Fibroblast of lung (primary cell): ENCODE results near the gene SLIT3. TPM values are rescaled to one million over a fixed set of nuclear protein-coding genes. Genes with fewer than 3 reads are reported as not detected.

Experiments
- DNase-seq, 2 donors: peaks; one replicate each; pipeline versions ENCODE4 v3.0.0 to v3.0.0-alpha.2; 2010; ENCODE audit warnings: low read depth in 2 of 2
- H2AFZ ChIP-seq: 2 replicates; pipeline ENCODE4 v1.5.1; 2012; ENCODE audit warnings: low read length, control low read depth, inconsistent platforms
- H3K27ac ChIP-seq: 2 replicates; pipeline ENCODE4 v1.5.1; 2011; ENCODE audit warnings: low read length, control low read depth; ENCODE audit not compliant: insufficient read depth
- H3K27me3 ChIP-seq: 2 replicates; pipeline ENCODE4 v1.5.1; 2011; ENCODE audit warnings: mild to moderate bottlenecking, low read length; ENCODE audit not compliant: control insufficient read depth, insufficient read depth
- H3K36me3 ChIP-seq: 2 replicates; pipeline ENCODE4 v1.5.1; 2011; ENCODE audit warnings: low read length; ENCODE audit not compliant: control insufficient read depth, insufficient read depth
- H3K4me1 ChIP-seq: 2 replicates; pipeline ENCODE4 v1.5.1; 2011; ENCODE audit warnings: low read length; ENCODE audit not compliant: control insufficient read depth, insufficient read depth; ENCODE audit errors: extremely low read depth
- H3K4me2 ChIP-seq: 2 replicates; pipeline ENCODE4 v1.5.1; 2011; ENCODE audit warnings: low read length, control low read depth; ENCODE audit not compliant: insufficient read depth; ENCODE audit errors: extremely low read depth
- H3K4me3 ChIP-seq, 4 experiments: fragments of 200-600 bp in 1 of 4; sonication (generic) in 1 of 4; replicated peaks in 1 of 4; 2 replicates each; pipeline ENCODE4 v1.5.1; 2011 to 2016; ENCODE audit warnings: low read length in 4 of 4, low read depth in 3 of 4, mild to moderate bottlenecking in 3 of 4, control low read depth in 2 of 4, inconsistent platforms in 1 of 4, mixed read lengths in 1 of 4; ENCODE audit not compliant: insufficient read depth in 1 of 4; ENCODE audit errors: control extremely low read depth in 1 of 4
- H3K79me2 ChIP-seq: 2 replicates; pipeline ENCODE4 v1.5.1; 2012; ENCODE audit warnings: mild to moderate bottlenecking, low read length, inconsistent platforms; ENCODE audit not compliant: control insufficient read depth, insufficient read depth
- H3K9ac ChIP-seq: 2 replicates; pipeline ENCODE4 v1.5.1; 2011; ENCODE audit warnings: mild to moderate bottlenecking, low read length, control low read depth; ENCODE audit not compliant: insufficient read depth
- H3K9me3 ChIP-seq: 2 replicates; pipeline ENCODE4 v1.5.1; 2012; ENCODE audit warnings: low read depth, low read length; ENCODE audit not compliant: control insufficient read depth, insufficient read depth
- H4K20me1 ChIP-seq: 2 replicates; pipeline ENCODE4 v1.5.1; 2011; ENCODE audit warnings: low read length; ENCODE audit not compliant: control insufficient read depth, insufficient read depth; ENCODE audit errors: extremely low read depth
- CTCF ChIP-seq, 2 donors: IDR thresholded peaks in 1 of 2; conservative IDR thresholded peaks in 1 of 2; 1 replicate in 1 of 2; 2 replicates in 1 of 2; pipeline ENCODE4 v1.5.1; 2011 to 2012; ENCODE audit warnings: low read length in 2 of 2, control low read depth in 1 of 2, inconsistent platforms in 1 of 2, low read depth in 1 of 2, mild to moderate bottlenecking in 1 of 2
- EZH2 ChIP-seq: IDR thresholded peaks from 2 replicates; pipeline ENCODE4 v1.5.1; 2012; ENCODE audit warnings: low read length, control low read depth, mild to moderate bottlenecking; ENCODE audit errors: missing control alignments
- polyA plus RNA-seq, 2 donors: library from polyadenylated mRNA; depleted of rRNA in 1 of 2; stranded (reverse) in 1 of 2; unstranded in 1 of 2; fragments of >200 nt; gene quantifications; 2 replicates each; pipeline ENCODE4 v1.2.1, GENCODE V29; 2011 to 2012; ENCODE audit warnings: missing spikeins in 1 of 2
- total RNA-seq: library from RNA; depleted of rRNA; stranded (reverse); fragments of >200 nt; gene quantifications from 2 replicates; pipeline ENCODE4 v1.2.1, GENCODE V29; 2014

Gene SLIT3
- total and polyA plus RNA-seq, 2 donors (not counting 1 experiment from before 2014, with no cell fraction given): 1.6 to 4.6 TPM

DNA sequence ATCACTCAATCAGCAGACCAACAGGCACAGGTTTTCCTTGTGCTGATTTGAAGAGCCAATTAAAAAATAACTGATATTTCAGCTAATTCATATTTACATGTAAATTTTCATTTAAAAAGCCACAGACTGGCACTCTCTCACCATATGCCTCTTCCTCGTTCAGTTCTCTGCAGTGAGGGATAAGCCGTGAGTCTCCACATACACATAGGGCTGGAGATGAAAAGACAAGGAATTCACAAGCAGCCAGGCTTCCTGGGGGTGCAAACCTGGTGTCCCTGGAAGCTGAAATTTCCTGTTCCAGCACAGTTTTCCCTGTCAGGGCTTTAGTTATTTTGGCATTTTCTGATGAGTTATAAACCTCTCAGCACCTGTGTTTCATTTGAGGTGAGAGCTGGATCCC lies 397.9 kb downstream of the SLIT3 start:
- Histone ChIP-seq H3K79me2 (no peaks in the 10 kb centered on the region), H3K27me3 (no peaks in the 10 kb centered on the region), H3K4me3 (no peak overlapping the region), H2AFZ (no peak overlapping the region), H4K20me1 (no peaks in the 10 kb centered on the region), H3K4me1 (no peaks in the 10 kb centered on the region), H3K9ac (no peak overlapping the region), H3K4me2 (no peak overlapping the region), H3K27ac (no peak overlapping the region), H3K9me3 (no peaks in the 10 kb centered on the region), H3K36me3 (no peaks in the 10 kb centered on the region)
- DNase-seq: no peak
- TF ChIP-seq CTCF (conservative IDR thresholded peaks at IDR 0.05 in 1 of 2, IDR thresholded peaks at IDR 0.05 in 1 of 2; ENCODE audit: low read depth in 1 of 2, low read length in 2 of 2) (no peak), EZH2 (no peak)

DNA sequence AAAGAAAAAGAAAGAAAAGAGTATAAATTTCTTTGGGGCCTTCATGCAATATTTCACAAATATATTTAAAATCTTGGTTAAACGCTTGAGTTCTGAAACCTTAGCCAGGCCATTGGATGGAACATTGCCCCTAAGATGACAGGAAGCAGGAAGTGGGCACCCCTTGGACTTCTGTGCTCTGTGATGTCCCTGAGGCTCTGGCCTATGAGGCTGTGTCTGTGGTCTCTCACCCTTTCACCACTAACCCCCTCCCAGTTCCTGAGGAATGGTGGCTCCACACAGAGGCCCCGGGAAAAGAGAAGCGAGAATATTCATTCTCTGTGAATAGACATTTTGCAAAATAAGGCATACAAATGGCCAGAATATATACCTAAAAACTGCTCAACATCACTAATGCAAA lies 401.3 kb downstream of the SLIT3 start:
- Histone ChIP-seq H4K20me1 (no peaks in the 10 kb centered on the region), H3K27ac (no peak overlapping the region), H3K4me3 (no peak overlapping the region), H3K4me2 (no peak overlapping the region), H3K9me3 (no peaks in the 10 kb centered on the region), H2AFZ (no peak overlapping the region), H3K27me3 (no peaks in the 10 kb centered on the region), H3K9ac (no peak overlapping the region), H3K36me3 (no peaks in the 10 kb centered on the region), H3K79me2 (no peaks in the 10 kb centered on the region), H3K4me1 (no peaks in the 10 kb centered on the region)
- no peak for DNase-seq
- TF ChIP-seq EZH2 (no peak), CTCF (conservative IDR thresholded peaks at IDR 0.05 in 1 of 2, IDR thresholded peaks at IDR 0.05 in 1 of 2; ENCODE audit: low read depth in 1 of 2, low read length in 2 of 2) (no peak)

DNA sequence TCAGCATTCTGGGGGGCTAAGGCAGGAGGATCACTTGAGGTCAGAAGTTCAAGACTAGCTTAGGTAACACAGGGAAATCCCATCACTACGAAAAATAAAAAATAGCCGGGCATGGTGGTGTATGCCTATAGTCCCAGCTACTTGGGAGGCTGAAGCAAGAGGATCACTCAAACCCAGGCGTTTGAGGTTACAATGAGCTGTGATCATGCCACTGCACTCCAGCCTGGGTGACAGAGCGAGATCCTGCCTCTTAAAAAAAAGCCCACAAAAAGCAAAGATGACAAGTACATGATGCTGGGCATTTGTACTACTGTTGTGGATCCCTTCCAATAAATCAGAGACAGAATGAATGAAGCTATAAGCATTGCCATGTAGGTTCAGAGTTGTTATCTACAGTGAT lies 401.7 kb downstream of the SLIT3 start:
- no peak for DNase-seq
- Histone ChIP-seq H3K79me2 (no peaks in the 10 kb centered on the region), H3K27ac (no peak overlapping the region), H3K27me3 (no peaks in the 10 kb centered on the region), H4K20me1 (no peaks in the 10 kb centered on the region), H3K9me3 (no peaks in the 10 kb centered on the region), H3K4me2 (no peak overlapping the region), H3K4me3 (no peak overlapping the region), H3K36me3 (no peaks in the 10 kb centered on the region), H3K9ac (no peak overlapping the region), H2AFZ (no peak overlapping the region), H3K4me1 (no peaks in the 10 kb centered on the region)
- TF ChIP-seq EZH2 (no peak), CTCF (conservative IDR thresholded peaks at IDR 0.05 in 1 of 2, IDR thresholded peaks at IDR 0.05 in 1 of 2; ENCODE audit: low read depth in 1 of 2, low read length in 2 of 2) (no peak)
